Measurements from ENCODE around the gene DAB2.

DAB2 gene

DNA sequence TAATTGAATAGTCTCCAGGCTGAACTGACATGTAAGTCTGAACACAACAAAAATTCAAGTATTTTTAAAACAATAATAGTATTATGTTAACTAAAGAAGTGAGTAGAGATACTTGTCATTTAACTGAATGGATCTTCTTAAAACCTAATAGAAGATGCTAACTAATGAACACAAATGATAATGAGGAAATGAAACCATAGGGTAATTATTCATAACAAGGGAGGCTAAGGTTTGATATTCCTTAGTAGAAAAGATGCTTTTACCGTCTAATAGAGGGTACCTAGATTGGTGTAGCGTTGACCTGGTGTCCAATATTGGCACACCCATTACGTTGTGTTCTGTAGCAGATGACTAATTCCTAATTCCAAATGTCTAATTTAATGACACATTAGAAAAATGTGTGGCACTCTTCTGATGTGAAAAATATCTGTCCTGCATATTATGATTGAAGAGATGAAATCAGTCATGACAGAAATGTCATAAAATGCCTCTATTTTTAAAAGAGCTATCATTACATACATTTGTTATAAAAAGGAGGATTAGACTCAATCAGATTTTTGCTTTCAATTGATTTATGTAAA is 14.9 kb upstream of the DAB2 start (continued):
- TF ChIP-seq, protein P1, sequence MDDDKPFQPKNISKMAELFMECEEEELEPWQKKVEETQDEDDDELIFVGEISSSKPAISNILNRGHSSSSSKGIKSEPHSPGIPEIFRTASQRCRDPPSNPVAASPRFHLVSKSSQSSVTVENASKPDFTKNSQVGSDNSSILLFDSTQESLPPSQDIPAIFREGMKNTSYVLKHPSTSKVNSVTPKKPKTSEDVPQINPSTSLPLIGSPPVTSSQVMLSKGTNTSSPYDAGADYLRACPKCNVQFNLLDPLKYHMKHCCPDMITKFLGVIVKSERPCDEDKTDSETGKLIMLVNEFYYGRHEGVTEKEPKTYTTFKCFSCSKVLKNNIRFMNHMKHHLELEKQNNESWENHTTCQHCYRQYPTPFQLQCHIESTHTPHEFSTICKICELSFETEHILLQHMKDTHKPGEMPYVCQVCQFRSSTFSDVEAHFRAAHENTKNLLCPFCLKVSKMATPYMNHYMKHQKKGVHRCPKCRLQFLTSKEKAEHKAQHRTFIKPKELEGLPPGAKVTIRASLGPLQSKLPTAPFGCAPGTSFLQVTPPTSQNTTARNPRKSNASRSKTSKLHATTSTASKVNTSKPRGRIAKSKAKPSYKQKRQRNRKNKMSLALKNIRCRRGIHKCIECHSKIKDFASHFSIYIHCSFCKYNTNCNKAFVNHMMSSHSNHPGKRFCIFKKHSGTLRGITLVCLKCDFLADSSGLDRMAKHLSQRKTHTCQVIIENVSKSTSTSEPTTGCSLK (tag by site-specific recombination; IDR thresholded peaks at IDR 0.05), result no peak
- TF ChIP-seq SCRT1 (tag by site-specific recombination; IDR thresholded peaks at IDR 0.05; ENCODE audit: borderline replicate concordance), result no peak
- TF ChIP-seq ZNF600 (tag by site-specific recombination; IDR thresholded peaks at IDR 0.05), result no peak

DNA sequence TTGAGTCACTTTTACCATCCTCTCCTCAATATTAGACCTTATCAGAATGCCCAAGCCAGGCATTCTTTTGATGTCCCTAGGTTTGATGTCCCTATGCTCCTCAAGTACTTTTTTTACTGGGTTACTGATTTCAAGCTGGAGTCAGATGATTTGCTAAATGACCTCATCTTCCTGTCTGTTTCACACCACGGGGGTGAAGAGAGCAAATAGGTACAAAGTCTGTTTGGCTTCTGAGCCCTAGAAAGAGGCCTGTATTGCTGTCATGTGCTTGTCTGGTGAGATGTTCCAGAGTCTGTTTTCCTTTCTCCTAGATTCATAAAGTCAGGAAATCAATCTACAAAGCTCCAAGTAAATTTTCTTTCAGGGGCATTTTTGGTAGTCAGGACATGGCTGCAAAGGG is 12.7 kb upstream of the DAB2 start:
- Histone ChIP-seq H3K4me1 (ENCODE audit: control insufficient read depth, insufficient read depth, low read length) (no peaks in the 10 kb centered on the region), H3K9me3 (ENCODE audit: control insufficient read depth, insufficient read depth, low read depth, low read length) (no peaks in the 10 kb centered on the region), H3K27ac (ENCODE audit: extremely low read depth, low read depth, low read length) (no peak overlapping the region), H3K4me3 (ENCODE audit: low read depth, low read length) (no peak overlapping the region), H3K36me3 (ENCODE audit: control insufficient read depth in 2 of 2, insufficient read depth in 1 of 2, low read length in 2 of 2) (no peaks in the 10 kb centered on the region)
- ChIA-PET POLR2A (interaction anchor here (1.2 kb wide), 1 partner anchor 13 kb away, joined by 6 read pairs; the partner anchor contains the start of gene DAB2), CTCF (interaction anchor here (0.8 to 1.8 kb wide), 4 partner anchors 12 to 110 kb away, joined by 4 to 5 read pairs (median 4); no protein-coding TSS in a partner anchor)
- TF ChIP-seq ZNF19 (tag by site-specific recombination; IDR thresholded peaks at IDR 0.05; ENCODE audit: low read depth) (no peak), ZNF335 (tag by site-specific recombination; conservative IDR thresholded peaks at IDR 0.05) (0 out of 2 replicates have a peak, but pooled peaks have one; percentile 31), ZNF133 (tag by site-specific recombination; IDR thresholded peaks at IDR 0.05) (no peak)

- no peaks in the 10 kb centered on the region for H3K9me3 ChIP-seq (ENCODE audit: control insufficient read depth, insufficient read depth, low read depth, low read length)
- H3K4me1 ChIP-seq (ENCODE audit: control insufficient read depth, insufficient read depth, low read length), result no peaks in the 10 kb centered on the region
- no peaks in the 10 kb centered on the region for H3K36me3 ChIP-seq (ENCODE audit: control insufficient read depth in 2 of 2, insufficient read depth in 1 of 2, low read length in 2 of 2)
- ChIA-PET CTCF (interaction anchor here (0.7 kb wide), 1 partner anchor 886 kb away, joined by 3 read pairs; no protein-coding TSS in a partner anchor), POLR2A (interaction anchor here (0.7 kb wide), 1 partner anchor 114 kb away, joined by 3 read pairs; no protein-coding TSS in a partner anchor)
- no peak overlapping the region for H3K27ac ChIP-seq (ENCODE audit: extremely low read depth, low read depth, low read length)
- TF ChIP-seq SP3 (tag by site-specific recombination; IDR thresholded peaks at IDR 0.05) (no peak), ZNF2 (tag by site-specific recombination; IDR thresholded peaks at IDR 0.05) (no peak), HOXC10 (CRISPR knock-in tag; IDR thresholded peaks at IDR 0.05) (no peak), GLI2 (tag by site-specific recombination; IDR thresholded peaks at IDR 0.05; ENCODE audit: borderline replicate concordance, low read depth) (no peak), KLF1 (tag by site-specific recombination; IDR thresholded peaks at IDR 0.05) (no peak), ZFP41 (tag by site-specific recombination; IDR thresholded peaks at IDR 0.05; ENCODE audit: borderline replicate concordance) (no peak)
- TF ChIP-seq, protein P2, sequence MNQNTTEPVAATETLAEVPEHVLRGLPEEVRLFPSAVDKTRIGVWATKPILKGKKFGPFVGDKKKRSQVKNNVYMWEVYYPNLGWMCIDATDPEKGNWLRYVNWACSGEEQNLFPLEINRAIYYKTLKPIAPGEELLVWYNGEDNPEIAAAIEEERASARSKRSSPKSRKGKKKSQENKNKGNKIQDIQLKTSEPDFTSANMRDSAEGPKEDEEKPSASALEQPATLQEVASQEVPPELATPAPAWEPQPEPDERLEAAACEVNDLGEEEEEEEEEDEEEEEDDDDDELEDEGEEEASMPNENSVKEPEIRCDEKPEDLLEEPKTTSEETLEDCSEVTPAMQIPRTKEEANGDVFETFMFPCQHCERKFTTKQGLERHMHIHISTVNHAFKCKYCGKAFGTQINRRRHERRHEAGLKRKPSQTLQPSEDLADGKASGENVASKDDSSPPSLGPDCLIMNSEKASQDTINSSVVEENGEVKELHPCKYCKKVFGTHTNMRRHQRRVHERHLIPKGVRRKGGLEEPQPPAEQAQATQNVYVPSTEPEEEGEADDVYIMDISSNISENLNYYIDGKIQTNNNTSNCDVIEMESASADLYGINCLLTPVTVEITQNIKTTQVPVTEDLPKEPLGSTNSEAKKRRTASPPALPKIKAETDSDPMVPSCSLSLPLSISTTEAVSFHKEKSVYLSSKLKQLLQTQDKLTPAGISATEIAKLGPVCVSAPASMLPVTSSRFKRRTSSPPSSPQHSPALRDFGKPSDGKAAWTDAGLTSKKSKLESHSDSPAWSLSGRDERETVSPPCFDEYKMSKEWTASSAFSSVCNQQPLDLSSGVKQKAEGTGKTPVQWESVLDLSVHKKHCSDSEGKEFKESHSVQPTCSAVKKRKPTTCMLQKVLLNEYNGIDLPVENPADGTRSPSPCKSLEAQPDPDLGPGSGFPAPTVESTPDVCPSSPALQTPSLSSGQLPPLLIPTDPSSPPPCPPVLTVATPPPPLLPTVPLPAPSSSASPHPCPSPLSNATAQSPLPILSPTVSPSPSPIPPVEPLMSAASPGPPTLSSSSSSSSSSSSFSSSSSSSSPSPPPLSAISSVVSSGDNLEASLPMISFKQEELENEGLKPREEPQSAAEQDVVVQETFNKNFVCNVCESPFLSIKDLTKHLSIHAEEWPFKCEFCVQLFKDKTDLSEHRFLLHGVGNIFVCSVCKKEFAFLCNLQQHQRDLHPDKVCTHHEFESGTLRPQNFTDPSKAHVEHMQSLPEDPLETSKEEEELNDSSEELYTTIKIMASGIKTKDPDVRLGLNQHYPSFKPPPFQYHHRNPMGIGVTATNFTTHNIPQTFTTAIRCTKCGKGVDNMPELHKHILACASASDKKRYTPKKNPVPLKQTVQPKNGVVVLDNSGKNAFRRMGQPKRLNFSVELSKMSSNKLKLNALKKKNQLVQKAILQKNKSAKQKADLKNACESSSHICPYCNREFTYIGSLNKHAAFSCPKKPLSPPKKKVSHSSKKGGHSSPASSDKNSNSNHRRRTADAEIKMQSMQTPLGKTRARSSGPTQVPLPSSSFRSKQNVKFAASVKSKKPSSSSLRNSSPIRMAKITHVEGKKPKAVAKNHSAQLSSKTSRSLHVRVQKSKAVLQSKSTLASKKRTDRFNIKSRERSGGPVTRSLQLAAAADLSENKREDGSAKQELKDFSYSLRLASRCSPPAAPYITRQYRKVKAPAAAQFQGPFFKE (tag by site-specific recombination; IDR thresholded peaks at IDR 0.05; ENCODE audit: borderline replicate concordance), result no peak
- H3K4me3 ChIP-seq (ENCODE audit: low read depth, low read length), result no peak overlapping the region
These were observed 9.1 kb upstream of the DAB2 start for GRCh38 chr5:39433848-39434247.

All from HEK293 (cell line).